ENCODE results near the gene FOXN1. TPM values are rescaled to one million over a fixed set of nuclear protein-coding genes. Genes with fewer than 3 reads are reported as not detected.

FOXN1 gene
- total RNA-seq, 4 donors from 2014 or later, result not detected

DNA sequence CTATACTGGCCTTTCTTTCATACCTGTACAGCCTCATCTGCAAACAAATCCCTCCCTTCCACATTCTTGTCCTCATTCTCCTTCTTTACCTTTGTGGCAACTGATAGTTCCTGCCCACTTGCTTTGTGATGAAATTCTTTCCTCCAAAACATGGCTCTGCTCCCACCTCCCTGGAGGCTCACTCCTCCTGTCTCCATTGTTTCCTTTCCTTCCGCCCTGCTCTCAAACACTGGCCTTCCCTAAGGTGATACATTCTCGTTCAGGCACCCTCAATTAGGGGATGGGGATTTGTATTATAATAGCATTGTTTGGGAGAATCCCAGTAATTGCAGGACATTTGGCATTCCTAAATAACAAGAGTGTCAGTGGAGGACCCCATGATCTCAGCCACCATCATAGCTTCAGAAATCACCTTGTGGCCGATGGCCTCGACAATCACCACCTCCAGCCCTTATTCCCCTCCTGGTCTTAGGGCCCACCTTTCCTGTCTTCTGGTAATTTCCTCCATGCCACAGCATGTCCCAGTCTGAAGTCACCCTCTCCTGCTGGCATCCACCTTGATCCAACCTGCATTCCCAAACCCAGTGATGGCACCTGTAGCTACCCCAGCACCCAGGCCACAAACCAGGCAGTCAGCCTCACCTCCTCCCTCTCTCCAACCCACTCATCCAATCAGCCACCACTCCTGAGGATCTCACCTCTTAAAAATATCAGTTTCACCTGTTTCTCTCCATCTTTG, 38.4 kb downstream of the FOXN1 start:
- TF ChIP-seq POLR2A (IDR thresholded peaks at IDR 0.05) (no peak), EP300 (IDR thresholded peaks at IDR 0.05) (no peak)
- TF ChIP-seq, protein P1, sequence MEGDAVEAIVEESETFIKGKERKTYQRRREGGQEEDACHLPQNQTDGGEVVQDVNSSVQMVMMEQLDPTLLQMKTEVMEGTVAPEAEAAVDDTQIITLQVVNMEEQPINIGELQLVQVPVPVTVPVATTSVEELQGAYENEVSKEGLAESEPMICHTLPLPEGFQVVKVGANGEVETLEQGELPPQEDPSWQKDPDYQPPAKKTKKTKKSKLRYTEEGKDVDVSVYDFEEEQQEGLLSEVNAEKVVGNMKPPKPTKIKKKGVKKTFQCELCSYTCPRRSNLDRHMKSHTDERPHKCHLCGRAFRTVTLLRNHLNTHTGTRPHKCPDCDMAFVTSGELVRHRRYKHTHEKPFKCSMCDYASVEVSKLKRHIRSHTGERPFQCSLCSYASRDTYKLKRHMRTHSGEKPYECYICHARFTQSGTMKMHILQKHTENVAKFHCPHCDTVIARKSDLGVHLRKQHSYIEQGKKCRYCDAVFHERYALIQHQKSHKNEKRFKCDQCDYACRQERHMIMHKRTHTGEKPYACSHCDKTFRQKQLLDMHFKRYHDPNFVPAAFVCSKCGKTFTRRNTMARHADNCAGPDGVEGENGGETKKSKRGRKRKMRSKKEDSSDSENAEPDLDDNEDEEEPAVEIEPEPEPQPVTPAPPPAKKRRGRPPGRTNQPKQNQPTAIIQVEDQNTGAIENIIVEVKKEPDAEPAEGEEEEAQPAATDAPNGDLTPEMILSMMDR (IDR thresholded peaks at IDR 0.05), result no peak
- no peak overlapping the region for H3K27ac ChIP-seq
- peaks cover 0 to 11% (median 0%) of the 10 kb centered on the region in 3 donors for H3K36me3 ChIP-seq
- H3K4me1 ChIP-seq, result peaks cover 0 to 7% (median 2%) of the 10 kb centered on the region in 4 donors
- DNase-seq (ENCODE audit: low spot score in 2 of 2), result no peak
- no peaks in the 10 kb centered on the region for H3K9me3 ChIP-seq
- H3K27me3 ChIP-seq, result no peaks in the 10 kb centered on the region
- H3K4me3 ChIP-seq, result no peak overlapping the region
- WGBS, 2 donors, result 71 to 76% methylated on average over 4 of the region's 4 CpGs

DNA sequence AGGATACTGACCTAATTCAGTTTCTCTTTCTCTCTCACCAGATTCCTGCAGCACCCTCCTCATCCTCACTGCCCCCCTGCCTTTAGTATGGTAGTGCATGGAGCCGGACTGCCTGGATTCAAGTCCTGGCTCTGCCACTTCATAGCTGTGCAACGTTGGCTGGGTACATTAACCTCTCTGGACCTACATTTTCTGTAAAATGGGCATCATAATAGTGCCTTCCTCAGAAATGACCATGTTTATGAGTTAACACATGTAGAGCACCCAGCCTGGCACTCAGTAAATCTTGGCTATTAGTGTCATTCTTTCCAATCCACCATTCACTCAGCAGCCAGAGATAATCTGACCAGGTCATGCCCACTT, 39.0 kb downstream of the FOXN1 start:
- Histone ChIP-seq H3K9me3 (no peaks in the 10 kb centered on the region), H3K27ac (no peak overlapping the region), H3K4me3 (no peak overlapping the region), H3K36me3 (peaks cover 0 to 11% (median 0%) of the 10 kb centered on the region in 3 donors), H3K27me3 (no peaks in the 10 kb centered on the region), H3K4me1 (peaks cover 0 to 13% (median 2%) of the 10 kb centered on the region in 4 donors)
- TF ChIP-seq, protein P1 (IDR thresholded peaks at IDR 0.05), result no peak
- TF ChIP-seq EP300 (IDR thresholded peaks at IDR 0.05) (no peak), POLR2A (IDR thresholded peaks at IDR 0.05) (no peak)
- DNase-seq (ENCODE audit: low spot score in 2 of 2), result no peak
- WGBS, 2 donors, result 84 to 89% methylated on average over 2 of the region's 2 CpGs

DNA sequence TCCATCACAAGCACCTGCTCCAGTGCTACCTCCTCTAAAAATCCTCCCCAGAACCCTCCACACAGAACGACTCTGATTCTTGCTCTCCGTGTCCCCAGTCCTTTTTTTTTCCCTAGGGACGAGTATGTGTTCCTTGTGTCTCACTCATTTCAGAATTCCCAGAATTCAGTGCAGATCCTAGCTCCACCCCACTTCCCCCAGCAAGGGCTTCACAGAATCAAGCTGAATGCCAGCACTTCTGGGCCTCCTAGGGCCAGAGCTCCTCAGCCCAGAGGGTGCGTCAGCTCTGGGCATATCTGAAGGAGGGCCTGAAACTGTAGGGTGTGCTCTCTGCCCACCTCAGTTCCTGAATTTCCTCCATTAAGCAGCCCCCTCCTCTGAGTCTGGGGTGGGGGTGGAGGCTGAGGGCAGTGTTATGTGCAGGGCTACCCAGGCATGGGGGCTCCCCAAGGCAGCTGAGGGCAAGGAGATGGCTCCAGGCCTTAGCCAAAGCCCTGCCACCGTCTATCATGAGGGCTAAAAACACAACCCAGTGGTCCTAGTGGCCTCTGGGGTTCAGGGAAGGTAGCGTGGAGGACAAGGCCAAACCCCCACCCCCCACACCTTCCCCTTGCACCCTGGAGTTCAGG, 39.8 kb downstream of the FOXN1 start:
- WGBS, 2 donors, result 58 to 63% methylated on average over 6 of the region's 6 CpGs
- TF ChIP-seq EP300 (IDR thresholded peaks at IDR 0.05) (no peak), POLR2A (IDR thresholded peaks at IDR 0.05) (no peak)
- TF ChIP-seq, protein P1 (IDR thresholded peaks at IDR 0.05), result no peak

DNA sequence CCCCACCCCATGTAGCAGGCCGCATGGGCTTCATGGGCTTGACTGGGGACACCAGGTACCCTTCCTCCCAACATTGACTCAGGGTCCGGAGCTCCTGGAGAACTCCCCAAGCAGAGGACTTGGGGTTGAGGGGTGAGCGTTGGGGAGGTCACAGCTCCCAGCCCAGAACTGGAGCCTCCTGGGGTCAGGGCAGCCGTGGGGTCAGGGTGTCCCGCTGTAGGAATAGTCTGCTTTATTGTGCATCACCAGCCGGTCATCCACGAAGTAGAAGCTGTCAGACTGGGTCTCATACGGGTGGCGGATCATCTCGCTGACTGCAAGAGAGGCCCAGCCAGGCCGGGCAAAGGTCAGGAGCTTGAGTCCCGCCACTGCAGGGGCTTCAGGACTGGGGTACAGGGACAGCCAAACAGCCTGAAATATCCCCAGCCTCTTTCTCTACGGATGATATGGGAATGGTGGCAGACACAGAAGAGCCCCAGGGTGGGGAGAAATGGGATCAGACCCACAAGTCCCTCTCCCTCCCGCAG, 41.0 kb downstream of the FOXN1 start:
- H3K27me3 ChIP-seq, result no peaks in the 10 kb centered on the region
- no peak for TF ChIP-seq POLR2A (IDR thresholded peaks at IDR 0.05)
- TF ChIP-seq, protein P1 (IDR thresholded peaks at IDR 0.05), result no peak
- TF ChIP-seq EP300 (IDR thresholded peaks at IDR 0.05), result no peak
- no peak for DNase-seq (ENCODE audit: low spot score in 2 of 2)
- H3K4me3 ChIP-seq, result no peak overlapping the region
- H3K4me1 ChIP-seq, result peaks cover 0 to 31% (median 7%) of the 10 kb centered on the region in 4 donors
- no peaks in the 10 kb centered on the region for H3K9me3 ChIP-seq
- peaks cover 0 to 11% (median 0%) of the 10 kb centered on the region in 3 donors for H3K36me3 ChIP-seq
- WGBS, 2 donors, result 81 to 90% methylated on average over 14 of the region's 14 CpGs
- peak overlapping the region in 1 of 4 donors; percentile 2 for H3K27ac ChIP-seq

More for the DNA sequence above, 39.8 kb downstream of the FOXN1 start:
- Histone ChIP-seq H3K36me3 (peaks cover 0 to 11% (median 0%) of the 10 kb centered on the region in 3 donors), H3K4me3 (no peak overlapping the region), H3K9me3 (no peaks in the 10 kb centered on the region), H3K27me3 (no peaks in the 10 kb centered on the region), H3K27ac (no peak overlapping the region), H3K4me1 (peaks cover 0 to 20% (median 2%) of the 10 kb centered on the region in 4 donors)
- no peak for DNase-seq (ENCODE audit: low spot score in 2 of 2)
